GM12891 (cell line): ENCODE data around the gene CAVIN2.

Experiments
- POLR2AphosphoS5 ChIP-seq: IDR thresholded peaks from 2 replicates; pipeline ENCODE4 v1.6.1; 2011; ENCODE audit warnings: low read depth, low read length, control low read depth
- TAF1 ChIP-seq: IDR thresholded peaks from 2 replicates; pipeline ENCODE4 v1.6.1; 2011; ENCODE audit warnings: low read depth, low read length, control low read depth

DNA sequence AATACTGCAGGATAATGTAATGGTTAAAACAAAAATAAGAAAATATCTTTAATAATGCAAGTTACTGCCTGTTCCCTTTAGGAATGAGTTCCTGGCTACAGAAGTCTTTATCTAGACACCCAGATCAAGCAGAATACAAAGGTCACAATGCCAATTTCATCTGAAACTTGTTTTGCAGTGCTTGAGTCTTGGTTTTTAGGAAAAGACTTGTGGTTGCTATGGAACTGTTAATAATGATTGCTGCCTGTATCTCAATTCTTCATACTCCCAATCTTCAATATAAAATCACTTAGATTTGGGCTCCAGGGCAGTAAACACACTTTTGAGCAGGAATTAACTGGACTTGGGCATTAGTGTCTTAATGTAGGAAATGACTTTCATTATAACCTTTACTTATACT, 14.2 kb downstream of the CAVIN2 start:
- TF ChIP-seq POLR2AphosphoS5 (no peak), TAF1 (no peak)
